Mesothelial cell of epicardium (in vitro differentiated cells): Measurements from ENCODE around the gene DCN. TPM values are rescaled to one million over a fixed set of nuclear protein-coding genes. Genes with fewer than 3 reads are reported as not detected.
A peak's percentile ranks its signal among the peaks of the same experiment; 100 is the strongest.

Experiments
- DNase-seq, 2 experiments: peaks; one replicate each; pipeline ENCODE4 v3.0.0; 2021; ENCODE audit warnings: low spot score in 2 of 2; ENCODE audit not compliant: unreplicated experiment in 2 of 2
- H3K27ac Mint-ChIP-seq: 2 replicates; pipeline ENCODE4 v1.8.0; 2021; ENCODE audit warnings: mixed read lengths
- H3K27me3 Mint-ChIP-seq: 2 replicates; pipeline ENCODE4 v1.8.0; 2021; ENCODE audit warnings: low read depth, mixed read lengths
- H3K36me3 Mint-ChIP-seq: 2 replicates; pipeline ENCODE4 v1.8.0; 2021; ENCODE audit warnings: mixed read lengths
- H3K4me1 Mint-ChIP-seq: 2 replicates; pipeline ENCODE4 v1.8.0; 2021; ENCODE audit warnings: mixed read lengths
- H3K4me3 Mint-ChIP-seq: 2 replicates; pipeline ENCODE4 v1.8.0; 2021; ENCODE audit warnings: mild to moderate bottlenecking, moderate library complexity, mixed read lengths
- H3K9me3 Mint-ChIP-seq: 2 replicates; pipeline ENCODE4 v1.8.0; 2021; ENCODE audit warnings: mixed read lengths
- total RNA-seq: library from RNA; stranded (reverse); gene quantifications from 3 replicates; pipeline ENCODE4 v1.2.1, GENCODE V29; 2021
- TF ChIP-seq, protein P1 (sequence below): fragments of 200-600 bp; sonication (generic); IDR thresholded peaks from one replicate; pipeline ENCODE4 v1.5.0; 2021; ENCODE audit warnings: antibody characterized with exemption; ENCODE audit not compliant: unreplicated experiment

The DCN gene
- total RNA-seq, 1 donor from 2014 or later, result 1,349 TPM

DNA sequence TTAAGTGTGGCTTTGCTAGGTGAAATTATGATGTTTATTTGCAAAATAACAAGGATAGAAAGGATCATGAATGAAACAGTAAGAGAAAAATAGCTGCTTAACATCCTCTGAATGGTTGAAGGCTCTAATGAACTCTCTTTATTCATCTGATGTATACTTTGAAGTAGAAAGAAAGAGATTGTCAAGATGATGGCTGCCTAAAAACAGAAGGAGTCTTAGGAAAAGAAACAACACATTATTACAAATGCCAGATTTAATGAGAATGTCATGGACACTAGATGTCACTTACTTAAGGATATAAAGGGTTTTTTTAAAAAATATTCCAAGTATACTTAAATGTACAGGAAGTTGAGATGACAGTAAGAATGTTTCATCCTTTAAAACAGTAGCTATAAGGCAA is 21.6 kb downstream of the DCN start:
- H3K36me3 Mint-ChIP-seq, result peaks cover 43% of the 10 kb centered on the region
- no peak overlapping the region for H3K4me3 Mint-ChIP-seq
- TF ChIP-seq, protein P1, sequence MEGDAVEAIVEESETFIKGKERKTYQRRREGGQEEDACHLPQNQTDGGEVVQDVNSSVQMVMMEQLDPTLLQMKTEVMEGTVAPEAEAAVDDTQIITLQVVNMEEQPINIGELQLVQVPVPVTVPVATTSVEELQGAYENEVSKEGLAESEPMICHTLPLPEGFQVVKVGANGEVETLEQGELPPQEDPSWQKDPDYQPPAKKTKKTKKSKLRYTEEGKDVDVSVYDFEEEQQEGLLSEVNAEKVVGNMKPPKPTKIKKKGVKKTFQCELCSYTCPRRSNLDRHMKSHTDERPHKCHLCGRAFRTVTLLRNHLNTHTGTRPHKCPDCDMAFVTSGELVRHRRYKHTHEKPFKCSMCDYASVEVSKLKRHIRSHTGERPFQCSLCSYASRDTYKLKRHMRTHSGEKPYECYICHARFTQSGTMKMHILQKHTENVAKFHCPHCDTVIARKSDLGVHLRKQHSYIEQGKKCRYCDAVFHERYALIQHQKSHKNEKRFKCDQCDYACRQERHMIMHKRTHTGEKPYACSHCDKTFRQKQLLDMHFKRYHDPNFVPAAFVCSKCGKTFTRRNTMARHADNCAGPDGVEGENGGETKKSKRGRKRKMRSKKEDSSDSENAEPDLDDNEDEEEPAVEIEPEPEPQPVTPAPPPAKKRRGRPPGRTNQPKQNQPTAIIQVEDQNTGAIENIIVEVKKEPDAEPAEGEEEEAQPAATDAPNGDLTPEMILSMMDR, result no peak
- H3K27me3 Mint-ChIP-seq, result no peaks in the 10 kb centered on the region
- H3K4me1 Mint-ChIP-seq, result peaks cover 2% of the 10 kb centered on the region
- no peak for DNase-seq
- H3K27ac Mint-ChIP-seq, result peak overlapping the region; percentile 77
- H3K9me3 Mint-ChIP-seq, result peaks cover 7% of the 10 kb centered on the region

DNA sequence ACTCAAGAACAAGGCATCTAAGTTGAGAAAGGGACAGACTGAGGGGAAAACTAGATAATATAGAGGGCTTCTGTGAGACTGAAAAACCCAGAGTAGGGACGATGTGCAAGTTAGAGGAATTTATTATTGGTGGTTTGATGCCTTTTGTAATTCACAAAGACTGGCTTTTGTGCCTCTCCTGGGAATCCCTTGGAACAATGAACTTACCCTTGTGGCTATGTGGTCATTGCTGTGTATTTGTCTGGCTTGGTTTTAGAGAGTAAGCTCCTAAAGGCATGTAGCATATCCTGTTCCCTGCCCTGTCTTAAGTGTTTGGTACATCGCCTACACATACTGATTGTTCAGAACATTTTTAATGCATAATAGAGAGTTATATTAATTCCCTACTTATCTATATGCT is 26.6 kb downstream of the DCN start:
- DNase-seq, result no peak
- no peaks in the 10 kb centered on the region for H3K27me3 Mint-ChIP-seq
- no peak overlapping the region for H3K4me3 Mint-ChIP-seq
- peaks cover 37% of the 10 kb centered on the region for H3K36me3 Mint-ChIP-seq
- H3K4me1 Mint-ChIP-seq, result peaks cover 7% of the 10 kb centered on the region
- H3K9me3 Mint-ChIP-seq, result peaks cover 7% of the 10 kb centered on the region
- TF ChIP-seq, protein P1, result no peak
- H3K27ac Mint-ChIP-seq, result peak overlapping the region; percentile 20

DNA sequence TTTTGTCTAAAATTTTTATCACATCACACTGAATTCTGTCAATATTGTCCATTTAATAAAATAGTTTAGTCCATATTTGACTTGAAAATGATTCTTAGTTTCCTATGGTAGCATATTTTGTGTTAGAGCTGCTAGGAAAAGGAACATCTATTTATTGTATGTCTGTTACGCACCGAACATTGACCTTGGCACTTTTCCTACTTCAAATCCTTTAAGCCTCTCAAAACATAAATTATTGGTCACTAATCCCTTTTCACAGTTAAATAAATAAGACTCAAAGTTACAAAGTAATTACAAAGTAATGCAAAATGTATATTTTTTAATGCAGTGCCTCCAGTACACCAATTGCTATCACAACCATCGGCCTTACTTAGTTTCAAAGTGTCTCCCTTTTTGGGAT is 28.5 kb downstream of the DCN start:
- no peak for DNase-seq
- H3K9me3 Mint-ChIP-seq, result peaks cover 10% of the 10 kb centered on the region
- TF ChIP-seq, protein P1, result no peak
- H3K4me3 Mint-ChIP-seq, result no peak overlapping the region
- H3K27ac Mint-ChIP-seq, result peak overlapping the region; percentile 16
- peaks cover 49% of the 10 kb centered on the region for H3K36me3 Mint-ChIP-seq
- no peaks in the 10 kb centered on the region for H3K27me3 Mint-ChIP-seq
- peaks cover 7% of the 10 kb centered on the region for H3K4me1 Mint-ChIP-seq

DNA sequence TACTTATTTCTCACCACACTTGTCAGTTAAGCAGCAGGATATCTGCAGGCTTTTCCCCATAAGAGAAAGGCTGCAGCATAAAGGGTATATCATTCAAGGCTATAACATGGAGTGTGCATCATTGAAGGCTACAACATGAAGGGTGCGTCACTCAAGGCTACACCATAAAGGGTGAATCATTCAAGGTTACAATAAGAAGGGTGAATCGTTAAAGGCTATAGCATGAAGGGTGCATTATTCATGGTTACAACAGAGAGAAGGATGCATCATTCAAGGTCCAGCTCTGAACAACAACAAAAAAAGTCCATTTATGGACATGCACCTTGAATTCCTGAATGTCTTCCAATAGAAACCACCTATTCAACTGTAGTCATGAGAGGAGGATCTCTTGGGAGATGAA is 38.6 kb downstream of the DCN start:
- Mint-ChIP-seq H3K27me3 (no peaks in the 10 kb centered on the region), H3K36me3 (peaks cover 29% of the 10 kb centered on the region), H3K9me3 (no peaks in the 10 kb centered on the region), H3K27ac (no peak overlapping the region), H3K4me1 (peaks cover 43% of the 10 kb centered on the region), H3K4me3 (no peak overlapping the region)
- TF ChIP-seq, protein P1, result no peak
- DNase-seq, result no peak

DNA sequence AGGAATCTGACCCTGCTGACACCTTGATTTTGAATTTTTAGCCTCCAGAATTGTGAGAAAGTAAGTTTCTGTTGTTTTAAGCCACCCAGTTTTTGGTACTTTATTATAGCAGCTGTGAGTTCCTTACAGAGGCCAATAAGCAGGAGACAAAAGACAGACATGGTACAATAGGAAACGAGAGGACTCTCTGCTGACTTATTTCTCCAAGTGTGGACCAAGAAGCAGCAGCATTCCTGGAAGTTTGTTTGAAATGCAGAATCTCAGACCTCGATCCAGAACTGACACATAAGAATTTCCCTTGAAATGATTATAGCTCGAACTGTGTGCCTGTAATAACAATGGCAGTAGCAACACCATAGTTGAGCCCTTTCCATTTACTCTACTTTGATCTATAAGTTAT is 39.4 kb downstream of the DCN start:
- Mint-ChIP-seq H3K4me1 (peaks cover 51% of the 10 kb centered on the region), H3K36me3 (peaks cover 24% of the 10 kb centered on the region), H3K9me3 (no peaks in the 10 kb centered on the region), H3K4me3 (no peak overlapping the region), H3K27ac (peak overlapping the region; percentile 75), H3K27me3 (no peaks in the 10 kb centered on the region)
- no peak for DNase-seq
- TF ChIP-seq, protein P1, result no peak

DNA sequence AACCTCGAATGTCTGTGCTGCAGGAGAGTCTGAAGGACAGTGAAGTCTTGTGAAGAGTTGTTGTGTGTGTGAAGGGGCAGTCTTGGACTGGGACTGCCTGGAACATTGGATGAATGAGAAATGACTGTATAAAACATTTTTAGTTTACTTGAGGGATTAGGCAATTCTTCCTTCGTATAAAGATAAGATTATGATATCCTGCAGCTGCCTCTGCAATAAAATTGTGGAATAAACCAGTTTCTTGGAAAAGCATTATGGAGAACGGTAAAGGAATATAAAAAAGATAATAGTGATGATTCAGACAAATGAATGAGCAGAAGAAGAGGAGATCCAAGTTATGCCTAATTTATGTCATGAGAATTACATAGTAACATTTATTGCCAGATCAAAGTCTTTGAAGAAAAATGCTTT is 40.4 kb downstream of the DCN start:
- no peaks in the 10 kb centered on the region for H3K9me3 Mint-ChIP-seq
- H3K27me3 Mint-ChIP-seq, result no peaks in the 10 kb centered on the region
- H3K4me3 Mint-ChIP-seq, result no peak overlapping the region
- H3K4me1 Mint-ChIP-seq, result peaks cover 59% of the 10 kb centered on the region
- TF ChIP-seq, protein P1, result no peak
- peak overlapping the region; percentile 80 for H3K27ac Mint-ChIP-seq
- no peak for DNase-seq
- H3K36me3 Mint-ChIP-seq, result peaks cover 18% of the 10 kb centered on the region
